Measurements from ENCODE around the gene POU3F2.

Gene POU3F2

GRCh38 chr6:98844244-98845210, 10.2 kb downstream of the POU3F2 start:
- DNase-seq = no peak

DNA sequence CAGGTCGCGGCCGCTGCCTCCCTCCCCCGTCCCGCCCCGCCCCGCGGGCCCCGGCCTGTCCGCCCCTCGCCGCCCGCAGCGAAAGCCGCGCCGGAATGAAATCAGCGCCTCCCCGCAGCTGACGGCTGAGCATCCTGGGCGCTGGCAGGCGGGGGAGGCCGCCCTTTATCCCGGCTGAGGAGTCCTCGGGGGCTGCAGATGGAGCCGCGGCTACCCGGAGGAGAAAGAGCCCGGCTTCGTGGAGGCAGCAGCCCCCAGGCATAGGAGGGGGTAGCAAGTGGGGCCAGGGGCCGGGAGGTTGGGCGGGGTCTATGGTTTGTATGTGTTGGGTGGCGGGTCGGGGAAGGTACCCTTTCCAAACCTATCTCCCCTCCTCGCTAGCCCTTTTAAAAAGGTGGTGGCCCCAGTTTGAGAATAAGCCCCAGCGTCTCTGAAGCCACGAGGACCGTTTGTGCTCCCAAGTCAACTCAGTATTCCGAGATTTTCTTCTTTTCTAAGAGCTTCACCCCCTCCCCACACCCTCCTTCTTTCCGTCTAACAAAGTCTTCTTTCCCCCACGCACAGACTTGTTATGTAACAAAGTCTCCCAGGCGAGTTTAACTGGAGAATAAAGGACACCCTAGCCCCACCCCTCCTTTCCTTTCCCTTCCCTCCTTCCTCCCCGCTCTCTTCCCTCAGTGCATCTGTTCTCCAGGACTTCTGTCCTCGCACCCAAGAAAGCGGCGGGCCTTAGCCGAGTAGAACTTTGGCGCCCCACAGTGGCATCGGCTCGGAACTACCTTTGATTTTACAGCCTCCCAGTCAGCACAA, 11.0 kb downstream of the POU3F2 start:
- peak; percentile 71 to 81 (median 79) for DNase-seq

DNA sequence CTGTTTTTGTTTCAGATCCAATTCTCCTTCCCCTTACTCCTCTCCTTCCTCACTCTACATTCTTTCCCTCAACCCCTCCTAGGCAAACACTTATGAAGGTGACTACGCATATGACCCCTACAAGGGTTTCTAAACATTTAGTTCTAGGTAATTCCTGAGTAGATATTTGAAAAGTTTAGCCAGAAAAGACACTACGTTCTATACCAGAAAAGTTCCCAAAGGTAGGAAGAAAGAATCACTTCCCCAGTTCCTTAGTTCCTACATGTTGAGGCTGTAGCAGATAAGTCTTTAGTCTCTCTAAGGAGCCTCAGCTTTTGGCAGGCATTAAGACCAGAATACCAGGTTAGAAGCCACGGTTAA, 11.6 kb downstream of the POU3F2 start:
- no peak for DNase-seq

- no peak for DNase-seq
These were observed 13.0 kb downstream of the POU3F2 start for GRCh38 chr6:98847416-98847778.

DNA sequence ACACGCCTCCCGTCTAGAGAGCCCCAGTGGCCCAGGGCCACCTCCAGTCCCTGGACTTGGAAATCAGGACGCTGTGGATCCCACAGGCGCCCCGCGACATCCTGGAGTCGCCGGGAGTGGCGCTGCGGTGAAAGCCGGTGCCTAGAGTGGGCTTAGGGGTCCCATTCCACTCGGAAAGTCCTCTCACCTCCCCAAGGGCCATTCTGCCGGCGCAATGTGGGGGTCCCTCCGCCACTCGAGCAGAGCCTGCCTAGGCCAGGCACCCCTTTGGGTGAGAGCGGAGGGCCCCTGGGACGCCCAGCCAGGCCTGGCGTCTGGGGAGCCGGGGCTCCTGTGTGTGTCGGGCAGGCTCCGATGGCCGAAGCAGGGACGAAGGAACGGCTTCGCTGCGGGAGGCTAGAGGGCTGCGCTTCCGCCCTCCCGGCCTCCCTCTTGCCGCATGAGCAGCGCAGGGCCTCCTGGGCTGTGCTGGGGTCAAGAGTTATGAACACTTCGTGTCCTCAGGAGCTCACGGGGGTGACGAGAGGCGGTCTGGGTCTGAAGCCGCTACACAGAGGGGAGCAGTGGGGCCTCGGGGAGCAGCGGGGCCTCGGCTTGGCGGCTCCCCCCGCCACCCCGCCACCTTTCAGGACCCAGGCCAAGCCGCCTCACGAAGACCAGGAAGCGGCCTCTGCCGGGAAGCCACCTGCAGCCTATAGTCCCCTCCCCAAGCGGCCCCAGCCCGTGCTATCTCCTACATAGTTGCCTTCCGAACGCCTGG, 13.6 kb downstream of the POU3F2 start:
- DNase-seq = no peak

GRCh38 chr6:98848539-98849242, 14.3 kb downstream of the POU3F2 start:
- no peak for DNase-seq

- DNase-seq = no peak
These were observed 30.1 kb downstream of the POU3F2 start for GRCh38 chr6:98864497-98864896.

GRCh38 chr6:98871057-98871456, 36.7 kb downstream of the POU3F2 start:
- no peak for DNase-seq

GRCh38 chr6:98871821-98872220, 37.4 kb downstream of the POU3F2 start:
- DNase-seq = no peak

DNA sequence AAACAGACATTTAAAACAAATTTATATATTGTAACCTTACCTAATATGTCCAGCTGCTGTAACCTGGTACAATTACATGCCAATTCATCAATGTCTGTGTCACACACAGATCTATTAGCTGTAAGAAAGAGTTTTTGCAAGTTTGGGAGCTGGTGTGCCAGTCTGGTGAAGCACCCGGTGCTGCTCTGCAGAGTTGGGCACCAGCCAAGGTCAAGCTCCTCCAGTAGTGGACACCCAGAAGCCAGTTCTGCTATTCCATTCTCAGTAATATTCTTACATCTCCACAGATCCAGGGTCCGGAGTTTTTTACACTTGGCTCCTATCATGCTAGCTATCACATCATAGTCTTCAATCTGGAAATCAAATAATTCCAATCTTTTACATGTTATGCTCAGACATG, 41.0 kb downstream of the POU3F2 start:
- no peak for DNase-seq

- DNase-seq = no peak
These were observed 42.9 kb downstream of the POU3F2 start for GRCh38 chr6:98877250-98877649.

DNA sequence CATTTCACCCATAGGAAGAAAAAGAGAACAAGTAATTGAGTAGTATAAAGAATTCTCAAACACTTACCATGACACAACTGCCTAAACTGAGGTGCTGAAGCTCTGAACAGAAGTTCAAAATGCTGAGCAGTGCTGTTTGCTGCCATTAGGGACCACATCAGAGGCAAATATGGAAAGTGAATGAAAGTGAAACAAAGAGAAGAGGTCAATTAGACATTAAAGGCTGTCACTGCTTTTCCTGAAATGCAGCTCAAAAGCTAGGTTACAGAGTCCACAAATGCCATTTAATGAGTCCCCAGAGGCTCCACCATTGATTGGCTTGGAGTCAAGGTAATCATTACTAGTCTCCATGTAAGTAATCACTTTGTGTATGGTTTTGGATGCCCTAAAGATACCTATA, 46.1 kb downstream of the POU3F2 start:
- DNase-seq = peak; percentile 3 to 28 (median 5)

DNA sequence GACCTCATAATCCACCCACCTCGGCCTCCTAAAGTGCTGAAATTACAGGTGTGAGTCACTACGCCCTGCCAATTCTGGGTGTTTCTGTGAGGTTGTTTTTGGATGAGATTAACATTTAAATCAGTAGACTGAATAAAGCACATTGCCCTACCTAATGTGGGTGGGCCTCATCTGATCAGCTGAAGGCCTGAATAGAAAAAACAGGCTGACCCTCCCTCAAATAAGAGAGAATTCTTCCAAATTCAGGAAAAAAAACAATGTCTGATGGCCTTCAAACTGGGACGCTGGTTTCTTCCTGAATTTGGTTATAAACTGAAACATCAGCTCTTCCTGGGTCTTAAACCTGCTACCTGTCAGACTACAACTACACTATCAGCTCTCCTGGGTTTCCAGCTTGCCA, 51.0 kb downstream of the POU3F2 start:
- no peak for DNase-seq

DNA sequence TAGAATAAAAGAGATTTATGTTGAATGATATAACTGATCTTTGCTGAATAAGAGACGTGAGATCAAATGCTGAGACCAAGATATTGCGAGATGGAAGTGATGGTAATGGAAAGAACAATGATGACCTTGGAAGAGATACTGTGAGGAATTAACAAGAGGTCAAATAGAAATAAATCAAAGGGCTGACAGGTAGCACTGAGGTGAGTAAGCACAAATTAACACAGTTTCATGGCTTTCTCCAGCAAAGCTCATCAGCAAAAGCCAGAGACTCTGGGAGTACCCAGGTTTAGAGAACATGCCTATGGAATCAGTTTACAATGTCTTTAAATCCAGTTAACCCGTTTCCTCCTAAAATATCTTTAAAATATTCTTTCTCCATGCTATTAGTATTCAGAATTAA, 53.3 kb downstream of the POU3F2 start:
- DNase-seq = no peak

Measured in suppressor macrophage treated with lipopolysaccharide for 1 hour (primary cell).